Activated naive CD4-positive, alpha-beta T cell treated with anti-CD3 and anti-CD28 coated beads, Interleukin-2, amount 50 U/mL, for 72 hours (primary cell): ENCODE data around the gene MXRA7. TPM values are rescaled to one million over a fixed set of nuclear protein-coding genes. Genes with fewer than 3 reads are reported as not detected.
"Not testable (repeated sequence)": the region's sequence is repeated elsewhere in the genome, so short reads cannot be mapped to it uniquely, and the experiment has no call there.

ENCODE experiments used
- ATAC-seq, 2 donors: fragments of 150-1000 bp; cut with Tn5 transposase; 2 replicates each; pipeline ENCODE4 v1.10.0; 2021; ENCODE audit warnings: mild to moderate bottlenecking in 2 of 2, moderate library complexity in 2 of 2
- DNase-seq, 2 donors: peaks; one replicate each; pipeline ENCODE4 v3.0.0; 2021 to 2022; ENCODE audit warnings: low spot score in 2 of 2
- H3K27ac Mint-ChIP-seq, 2 donors: one replicate each; pipeline ENCODE4 v1.8.0; 2022; ENCODE audit warnings: mild to moderate bottlenecking in 2 of 2, mixed read lengths in 2 of 2
- H3K36me3 Mint-ChIP-seq, 2 donors: one replicate each; pipeline ENCODE4 v1.8.0; 2022; ENCODE audit warnings: mixed read lengths in 2 of 2
- H3K9me3 Mint-ChIP-seq, 2 donors: one replicate each; pipeline ENCODE4 v1.8.0; 2022; ENCODE audit warnings: mixed read lengths in 2 of 2
- total RNA-seq, 2 donors: library from RNA; stranded (reverse); gene quantifications; one replicate each; pipeline ENCODE4 v1.2.3, GENCODE V29; 2022

The MXRA7 gene
- total RNA-seq, 2 donors from 2014 or later: 4.8 to 9.1 TPM

DNA sequence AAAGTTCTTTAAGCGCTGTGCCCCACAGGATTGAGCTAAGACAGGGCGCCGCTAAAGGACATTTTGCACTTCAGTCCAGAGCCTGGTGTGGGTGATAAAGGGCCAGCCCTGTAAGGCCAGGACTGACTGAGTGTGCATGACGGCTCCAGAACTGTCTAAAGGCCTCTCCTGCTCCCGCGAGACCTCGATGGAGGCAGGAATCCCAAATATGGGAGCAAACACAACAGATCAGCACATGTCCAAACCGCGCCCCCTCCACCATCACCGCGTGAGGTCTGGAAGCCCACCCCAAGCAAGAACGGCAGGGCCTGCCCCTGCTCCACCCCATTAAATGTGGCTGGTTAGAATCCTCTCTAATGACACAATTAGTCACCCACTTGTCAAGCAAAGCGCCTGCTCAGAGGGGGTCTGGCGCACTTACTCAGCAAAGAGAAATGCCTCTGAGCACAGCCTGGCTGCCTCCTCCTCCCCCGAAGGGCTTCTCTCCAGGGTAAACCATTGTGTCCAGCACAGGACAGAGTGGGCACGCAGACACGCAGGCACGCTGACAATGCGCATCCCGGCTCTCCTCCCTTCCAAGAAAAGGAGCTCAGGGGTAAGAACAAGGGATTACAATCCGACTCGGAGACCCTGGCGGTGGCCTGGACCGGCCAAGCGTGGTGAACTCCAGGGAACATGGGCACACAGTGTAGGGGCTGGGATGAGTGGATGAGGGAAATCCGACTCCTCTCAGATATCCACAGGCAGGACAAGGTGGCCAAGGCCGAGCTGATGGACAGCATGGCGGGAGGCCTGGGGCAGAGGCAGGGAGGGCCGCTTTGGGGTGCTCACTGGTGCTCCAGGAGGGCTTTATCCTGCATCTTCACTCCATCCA lies 1.5 kb downstream of the MXRA7 start:
- Mint-ChIP-seq H3K36me3 (peaks cover 0 to 3% of the 10 kb centered on the region in 2 donors), H3K9me3 (no peaks in the 10 kb centered on the region), H3K27ac (no peak overlapping the region)
- ATAC-seq (no peak), DNase-seq (no peak)

DNA sequence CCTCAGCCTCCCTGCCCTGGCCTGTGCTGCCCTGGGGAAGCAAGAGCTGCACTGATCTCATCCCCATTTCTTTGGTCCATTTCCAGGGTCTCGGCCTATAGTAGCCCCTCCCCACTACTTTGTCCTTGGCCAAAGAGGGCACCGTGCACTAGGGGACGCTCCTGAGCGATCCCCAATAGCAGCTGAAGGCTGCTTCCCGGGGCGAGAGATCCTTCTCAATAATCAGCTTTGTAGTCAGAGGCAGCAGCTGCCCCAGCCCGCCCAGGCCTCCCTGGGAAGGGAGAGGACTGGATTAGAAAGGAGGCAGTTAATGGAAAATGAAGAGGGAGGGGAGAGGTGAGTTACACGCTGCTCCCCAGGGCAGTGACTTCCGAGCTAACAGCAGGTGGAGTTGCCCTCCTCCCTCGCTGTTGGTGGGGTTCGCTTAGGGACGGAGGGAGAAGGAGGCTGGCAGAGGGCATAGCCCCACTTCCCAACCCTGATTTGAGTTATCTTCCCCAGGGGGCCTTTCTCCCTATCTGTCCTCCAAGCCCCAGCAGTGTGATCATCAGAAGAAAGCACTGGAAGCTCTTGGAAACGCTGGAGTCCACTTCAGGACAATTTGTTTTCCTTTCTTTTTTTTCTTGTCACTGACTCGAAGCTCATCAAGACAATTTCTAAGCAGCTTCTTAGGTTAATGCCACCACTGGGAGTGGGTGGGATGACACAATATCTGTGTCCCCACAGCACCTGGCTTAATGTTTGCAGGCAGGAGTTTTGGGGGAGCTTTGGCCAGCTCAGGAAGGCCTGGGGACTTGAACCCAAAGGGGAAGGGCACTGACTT lies 2.6 kb downstream of the MXRA7 start:
- no peak for ATAC-seq
- no peak for DNase-seq
- H3K36me3 Mint-ChIP-seq: no peaks in the 10 kb centered on the region
- no peaks in the 10 kb centered on the region for H3K9me3 Mint-ChIP-seq
- no peak overlapping the region for H3K27ac Mint-ChIP-seq

DNA sequence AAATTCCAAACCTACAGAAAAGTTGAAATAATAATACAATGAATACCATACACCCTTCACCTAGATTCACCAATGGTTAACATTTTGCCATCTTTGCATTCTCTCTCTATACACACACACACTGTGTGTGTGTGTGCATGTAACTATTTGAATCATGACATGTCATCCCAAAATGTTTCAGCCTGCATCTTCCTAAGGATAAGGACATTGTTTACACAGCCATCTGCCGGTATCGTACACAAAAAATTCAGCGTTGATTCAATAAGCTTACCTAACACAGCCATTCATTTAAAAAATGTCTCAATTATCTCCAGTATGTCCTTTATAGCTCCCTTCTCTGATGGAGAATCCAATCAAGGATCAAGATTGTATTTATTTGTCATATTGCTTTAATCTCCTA lies 3.9 kb downstream of the MXRA7 start:
- Mint-ChIP-seq H3K27ac (no peak overlapping the region), H3K9me3 (no peaks in the 10 kb centered on the region), H3K36me3 (no peaks in the 10 kb centered on the region)
- DNase-seq (no peak), ATAC-seq (no peak)

DNA sequence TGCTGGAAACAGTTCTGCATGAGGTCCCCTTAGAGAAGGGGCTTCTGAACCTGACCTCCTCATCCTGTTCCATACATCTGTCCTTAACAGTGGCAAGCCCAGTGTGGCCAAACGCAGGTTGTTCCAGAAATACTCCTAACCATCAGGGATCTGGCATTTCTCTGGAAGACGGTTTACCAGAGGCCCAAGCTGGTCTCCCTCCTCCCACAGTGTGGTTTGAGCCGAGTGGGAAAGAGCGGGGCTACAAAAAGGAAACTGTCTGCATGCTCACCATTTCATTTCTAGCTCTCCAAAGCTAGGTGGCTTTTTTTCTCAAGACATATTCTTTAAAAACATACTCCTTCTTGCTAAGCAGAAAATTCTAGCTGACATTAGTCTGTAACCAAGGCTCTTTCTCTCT lies 6.0 kb downstream of the MXRA7 start:
- no peak for ATAC-seq
- H3K9me3 Mint-ChIP-seq: no peaks in the 10 kb centered on the region
- H3K27ac Mint-ChIP-seq: no peak overlapping the region
- H3K36me3 Mint-ChIP-seq: no peaks in the 10 kb centered on the region
- no peak for DNase-seq

DNA sequence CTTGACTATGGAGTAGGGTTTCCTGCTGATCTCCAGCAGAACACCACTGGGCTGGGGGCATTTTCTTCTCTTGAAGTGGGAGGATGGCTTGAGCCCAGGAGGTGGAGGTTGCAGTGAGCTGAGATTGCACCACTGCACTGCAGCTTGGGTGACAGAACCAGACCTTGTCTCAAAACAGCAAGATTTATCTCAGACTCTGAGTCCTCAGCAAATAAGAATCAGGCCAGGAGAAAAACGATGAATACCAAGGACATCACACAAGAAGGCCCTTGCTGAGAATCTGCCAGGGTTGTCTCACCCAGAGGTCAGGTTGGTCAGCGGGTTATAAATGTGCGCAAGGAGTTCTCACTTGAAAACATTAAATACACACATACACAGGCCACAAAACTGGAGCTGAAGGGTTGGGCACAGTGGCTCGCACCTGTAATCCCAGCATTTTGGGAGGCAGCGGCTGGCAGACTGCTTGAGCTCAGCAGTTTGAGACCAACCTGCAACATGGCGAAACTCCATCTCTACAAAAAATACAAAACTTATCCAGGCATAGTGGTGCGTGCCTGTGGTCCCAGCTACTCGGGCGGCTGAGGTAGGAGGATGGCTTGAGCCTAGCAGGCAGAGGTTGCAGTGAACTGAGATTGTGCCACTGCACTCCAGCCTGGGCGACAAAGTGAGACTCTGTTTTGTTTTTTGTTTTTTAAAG lies 7.7 kb downstream of the MXRA7 start:
- ATAC-seq (no peak), DNase-seq (no peak)
- H3K9me3 Mint-ChIP-seq: no peaks in the 10 kb centered on the region
- no peak overlapping the region for H3K27ac Mint-ChIP-seq
- no peaks in the 10 kb centered on the region for H3K36me3 Mint-ChIP-seq

DNA sequence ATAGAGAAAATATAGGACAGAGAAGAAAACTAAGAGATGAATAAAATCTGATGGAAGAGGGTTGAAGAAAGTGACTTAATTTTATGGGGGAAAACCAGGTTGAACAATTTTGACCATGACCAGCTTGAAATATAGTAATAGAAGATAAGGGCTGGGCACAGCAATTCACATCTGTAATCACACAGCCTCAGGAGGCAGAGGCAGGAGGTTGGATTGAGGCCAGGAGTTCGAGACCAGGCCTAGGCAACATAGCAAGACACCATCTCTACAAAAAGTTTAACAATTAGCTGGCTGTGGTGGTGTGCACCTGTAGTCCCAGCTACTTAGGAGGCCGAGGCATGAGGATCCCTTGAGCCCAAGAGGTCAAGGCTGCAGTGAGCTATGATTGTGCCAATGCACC lies 8.7 kb downstream of the MXRA7 start:
- no peak for DNase-seq
- no peak for ATAC-seq
- no peaks in the 10 kb centered on the region for H3K9me3 Mint-ChIP-seq
- H3K27ac Mint-ChIP-seq: no peak overlapping the region
- H3K36me3 Mint-ChIP-seq: no peaks in the 10 kb centered on the region

DNA sequence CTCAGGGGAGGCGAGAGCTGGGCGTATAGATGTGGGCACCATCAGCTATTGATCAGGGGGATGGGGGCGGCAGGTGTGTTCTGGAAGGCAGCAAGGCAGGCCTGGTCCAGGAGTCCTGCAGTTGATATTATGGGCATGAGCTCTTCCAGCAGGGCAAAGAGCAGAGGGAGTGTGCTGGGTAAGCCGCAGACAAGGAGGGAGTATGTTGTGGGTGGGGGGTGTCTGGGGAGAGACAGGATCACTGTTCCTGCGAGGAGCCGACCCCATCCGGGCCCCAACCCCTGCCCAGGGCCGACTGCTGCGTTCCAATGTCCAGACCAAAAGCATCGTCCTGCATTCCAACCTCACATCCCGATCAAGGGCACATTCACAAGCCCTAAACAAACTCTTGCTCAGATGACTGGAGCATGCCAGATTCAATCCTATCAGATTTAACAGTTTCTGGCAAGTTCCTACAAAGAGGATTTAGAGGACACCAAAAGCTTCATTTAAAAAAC lies 9.2 kb downstream of the MXRA7 start:
- H3K36me3 Mint-ChIP-seq: no peaks in the 10 kb centered on the region
- H3K9me3 Mint-ChIP-seq: no peaks in the 10 kb centered on the region
- H3K27ac Mint-ChIP-seq: no peak overlapping the region
- DNase-seq: no peak
- no peak for ATAC-seq

DNA sequence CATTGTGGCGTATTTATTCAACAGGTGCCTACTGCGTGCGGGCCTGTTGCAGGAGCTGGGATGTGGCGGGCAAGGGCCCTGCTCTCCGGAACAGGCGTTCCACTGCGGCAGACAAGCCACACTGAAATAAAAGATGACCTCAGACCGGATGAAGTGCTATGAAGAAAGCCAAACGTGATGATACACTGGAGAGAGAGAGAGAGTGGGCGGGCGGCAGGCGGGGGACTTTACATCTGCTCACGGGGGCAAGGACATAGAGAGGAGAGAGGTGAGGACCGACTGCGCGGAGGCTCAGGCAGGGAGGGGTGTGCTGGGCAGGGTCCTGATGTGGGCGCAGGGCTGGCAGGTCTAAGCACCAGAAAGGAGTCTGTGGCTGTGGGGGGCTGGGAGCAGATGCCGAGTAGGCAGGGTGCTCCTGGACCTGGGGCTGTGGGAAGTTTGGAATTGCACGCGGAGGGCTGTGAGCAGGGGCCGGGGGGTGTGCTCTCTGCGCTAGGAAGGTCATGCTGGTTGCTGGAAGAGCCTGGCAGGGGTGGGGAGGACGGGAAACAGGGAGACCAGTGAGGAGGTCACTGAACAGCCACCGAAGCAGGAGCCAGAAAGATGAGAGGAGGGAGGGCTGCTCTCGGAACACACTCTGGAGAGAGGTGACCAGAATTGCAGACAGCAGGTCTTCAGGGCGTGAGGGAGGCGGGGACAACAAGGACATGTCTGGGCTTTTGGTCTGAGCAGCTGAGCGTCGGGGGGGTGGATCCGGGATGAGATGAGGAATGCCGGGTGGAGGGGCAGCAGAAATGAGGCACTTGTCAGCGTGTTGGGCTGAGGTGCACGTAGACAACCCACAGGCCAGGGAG lies 9.9 kb downstream of the MXRA7 start:
- no peaks in the 10 kb centered on the region for H3K9me3 Mint-ChIP-seq
- DNase-seq (no peak), ATAC-seq (peak in 1 of 2 donors; percentile 14)
- H3K36me3 Mint-ChIP-seq: no peaks in the 10 kb centered on the region
- H3K27ac Mint-ChIP-seq: peak overlapping the region in 1 of 2 donors; percentile 68

DNA sequence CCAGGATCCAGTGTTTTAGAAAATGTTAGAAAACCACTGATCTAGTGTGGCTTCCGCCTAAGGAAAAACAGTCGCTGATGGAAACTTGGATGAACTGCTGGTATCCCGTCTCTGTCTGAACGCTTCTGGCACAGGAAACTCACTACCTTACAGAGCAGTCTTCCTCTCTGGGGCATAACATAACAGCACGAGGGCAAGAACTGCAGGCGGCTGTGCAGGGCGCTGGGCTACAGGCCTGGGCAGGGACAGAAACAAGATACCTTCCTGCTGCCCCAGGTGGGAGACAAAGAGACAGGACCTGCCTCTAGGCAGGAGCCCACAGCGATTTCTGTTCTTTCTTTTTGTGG lies 10.5 kb downstream of the MXRA7 start:
- H3K9me3 Mint-ChIP-seq: no peaks in the 10 kb centered on the region
- H3K27ac Mint-ChIP-seq: peak overlapping the region in 1 of 2 donors; percentile 68
- DNase-seq (no peak), ATAC-seq (no peak)
- no peaks in the 10 kb centered on the region for H3K36me3 Mint-ChIP-seq

DNA sequence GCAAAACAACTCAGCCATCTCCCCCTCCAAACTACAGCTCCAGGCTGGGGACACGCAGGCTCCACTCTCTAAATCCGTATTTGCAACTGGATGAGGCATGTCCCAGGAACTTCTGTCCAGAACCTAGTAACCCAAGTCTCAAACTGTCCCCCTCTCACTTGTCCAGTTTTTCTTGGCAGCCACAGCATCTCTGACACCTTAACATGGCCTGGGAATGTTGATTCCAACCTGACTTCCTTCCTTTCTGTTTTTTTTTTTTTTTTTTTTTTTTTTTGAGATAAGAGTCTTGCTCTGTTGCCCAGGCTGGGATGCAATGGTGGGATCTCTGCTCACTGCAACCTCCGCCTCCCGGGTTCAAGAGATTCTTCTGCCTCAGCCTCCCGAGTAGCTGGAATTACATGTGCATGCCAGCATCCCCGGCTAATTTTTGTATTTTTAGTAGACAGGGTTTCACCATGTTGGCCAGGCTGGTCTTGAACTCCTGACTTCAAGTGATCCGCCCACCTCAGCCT lies 12.2 kb downstream of the MXRA7 start:
- not testable (repeated sequence) for H3K9me3 Mint-ChIP-seq, ATAC-seq, DNase-seq, H3K36me3 Mint-ChIP-seq
- H3K27ac Mint-ChIP-seq: peak overlapping the region in 1 of 2 donors; percentile 47

DNA sequence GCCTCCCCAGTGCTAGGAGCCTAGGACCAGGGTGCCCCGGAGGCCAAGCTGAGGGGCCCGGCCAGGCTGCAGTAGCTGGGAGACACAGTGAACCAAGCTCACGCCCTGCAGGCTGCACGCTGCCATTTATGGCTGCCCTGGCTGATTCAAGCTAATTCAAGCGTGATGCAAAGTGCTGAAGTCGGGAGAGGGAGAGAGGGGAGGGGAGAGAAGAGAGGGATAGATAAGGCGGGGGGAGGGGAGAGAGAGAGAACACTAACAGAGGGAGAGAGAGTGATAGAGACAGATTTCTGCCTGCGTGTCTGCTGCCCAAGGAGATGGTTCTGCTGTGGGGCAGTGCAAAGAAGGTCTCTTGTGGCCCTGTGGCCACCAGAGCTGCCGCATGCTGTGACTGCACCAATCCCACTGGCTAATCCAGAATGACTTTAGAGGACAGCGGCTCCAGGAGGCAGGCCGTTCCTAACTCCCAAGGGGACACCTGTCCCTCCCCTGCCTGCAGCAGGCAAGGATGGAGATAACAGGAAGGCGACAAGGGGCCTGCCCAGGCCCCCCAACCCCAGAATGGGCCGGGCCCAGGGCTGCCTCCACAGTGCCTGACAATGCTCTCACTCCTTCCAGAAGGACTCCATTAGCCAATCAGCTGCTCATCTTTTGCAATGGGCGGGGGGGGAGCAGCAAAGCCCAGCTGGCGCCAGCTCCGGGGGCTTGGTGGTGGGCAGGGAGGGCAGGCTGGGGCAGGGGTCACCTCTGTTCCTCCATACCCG lies 12.9 kb downstream of the MXRA7 start:
- Mint-ChIP-seq H3K36me3 (no peaks in the 10 kb centered on the region), H3K27ac (no peak overlapping the region), H3K9me3 (no peaks in the 10 kb centered on the region)
- no peak for DNase-seq
- ATAC-seq: no peak

DNA sequence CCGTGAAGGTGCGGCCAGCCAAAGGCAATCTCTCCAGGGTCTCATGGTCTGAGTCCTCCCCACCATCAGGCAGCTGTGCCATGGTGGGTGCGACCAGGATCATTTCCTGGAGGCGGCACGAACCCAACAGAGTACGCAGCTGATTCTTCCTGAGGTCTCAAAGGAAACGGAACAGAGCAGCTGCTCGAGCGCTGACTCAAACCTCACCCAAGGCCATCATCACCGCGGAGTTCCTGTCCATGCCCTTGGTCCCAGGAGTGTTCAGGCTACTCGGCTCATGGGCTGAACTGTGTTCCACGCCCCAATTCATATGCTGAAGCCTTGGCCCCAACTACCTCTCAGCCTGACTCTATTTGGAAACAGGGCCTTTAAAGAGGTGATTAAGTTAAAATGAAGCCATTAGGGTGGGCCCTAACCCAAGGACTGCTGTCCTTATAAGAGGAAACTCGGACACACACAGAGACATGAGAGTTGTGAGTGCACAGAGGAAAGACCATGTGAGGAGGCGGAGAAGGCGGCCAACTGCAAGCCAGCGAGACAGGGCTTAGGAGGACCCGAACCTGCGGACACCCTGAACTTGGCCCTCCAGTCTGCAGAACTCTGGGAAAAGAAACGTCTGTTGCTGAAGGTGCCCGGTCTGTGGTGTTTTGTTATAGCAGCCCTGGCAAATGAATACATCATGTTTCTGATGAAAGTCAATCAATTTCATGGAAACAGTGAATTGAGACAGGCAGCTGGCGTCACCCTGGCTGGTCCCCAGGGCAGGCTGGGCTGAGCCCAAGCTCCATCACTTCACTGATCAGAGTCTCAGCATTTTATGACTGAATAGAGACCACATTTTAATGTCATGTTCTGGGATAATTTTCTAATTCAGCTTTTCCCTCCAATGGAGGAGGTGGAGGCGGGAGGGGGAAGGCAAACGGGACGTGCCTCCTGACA lies 13.7 kb downstream of the MXRA7 start:
- no peak for DNase-seq
- no peaks in the 10 kb centered on the region for H3K9me3 Mint-ChIP-seq
- no peak overlapping the region for H3K27ac Mint-ChIP-seq
- no peaks in the 10 kb centered on the region for H3K36me3 Mint-ChIP-seq
- peak in 1 of 2 donors; percentile 24 for ATAC-seq

DNA sequence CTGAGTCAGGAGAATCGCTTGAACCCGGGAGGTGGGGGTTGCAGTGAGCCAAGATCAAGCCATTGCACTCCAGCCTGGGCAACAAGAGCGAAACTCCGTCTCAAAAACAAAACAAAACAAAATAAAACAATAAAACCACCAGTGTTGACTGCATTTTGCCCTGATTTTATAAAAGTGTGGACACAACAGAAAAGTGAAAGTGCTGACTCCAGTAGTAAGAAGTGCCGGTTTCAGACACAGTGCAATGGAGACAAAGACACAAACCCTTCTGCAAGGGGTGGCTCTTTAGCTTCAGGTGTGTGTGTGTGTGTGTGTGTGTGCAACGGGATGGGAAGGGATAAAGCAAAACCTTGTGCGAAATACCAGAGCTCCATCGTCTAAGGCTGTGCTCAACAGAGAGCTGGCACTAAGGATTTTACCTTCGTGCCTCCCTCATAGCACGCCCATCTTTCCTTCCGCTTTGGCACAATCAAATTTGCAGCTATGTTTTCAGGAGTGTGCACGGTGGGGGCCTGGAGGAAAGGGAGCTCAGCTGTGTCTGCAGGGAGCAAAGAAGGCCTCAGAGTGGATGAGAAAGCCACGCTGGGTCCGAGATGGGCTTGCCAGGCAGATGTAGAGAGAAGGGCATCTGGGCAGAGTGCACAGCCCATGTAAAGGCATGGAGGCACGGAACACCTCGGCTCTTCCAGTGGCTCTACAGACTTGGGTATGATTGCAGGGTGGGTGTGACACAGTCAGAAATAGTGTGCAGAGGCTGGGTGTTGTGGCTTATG lies 15.5 kb downstream of the MXRA7 start:
- H3K27ac Mint-ChIP-seq: no peak overlapping the region
- DNase-seq (no peak), ATAC-seq (no peak)
- H3K36me3 Mint-ChIP-seq: no peaks in the 10 kb centered on the region
- no peaks in the 10 kb centered on the region for H3K9me3 Mint-ChIP-seq
